DMS114 treated with DMSO at 0.1 percent for 48 hours (cell line): ENCODE data around the gene PON2.
"Not testable (repeated sequence)": the region's sequence is repeated elsewhere in the genome, so short reads cannot be mapped to it uniquely, and the experiment has no call there.

Experiments
- DNase-seq: peaks from one replicate; lab custom pipeline; 2025; ENCODE audit not compliant: unreplicated experiment; lab: John Stamatoyannopoulos, UW

PON2 gene

DNA sequence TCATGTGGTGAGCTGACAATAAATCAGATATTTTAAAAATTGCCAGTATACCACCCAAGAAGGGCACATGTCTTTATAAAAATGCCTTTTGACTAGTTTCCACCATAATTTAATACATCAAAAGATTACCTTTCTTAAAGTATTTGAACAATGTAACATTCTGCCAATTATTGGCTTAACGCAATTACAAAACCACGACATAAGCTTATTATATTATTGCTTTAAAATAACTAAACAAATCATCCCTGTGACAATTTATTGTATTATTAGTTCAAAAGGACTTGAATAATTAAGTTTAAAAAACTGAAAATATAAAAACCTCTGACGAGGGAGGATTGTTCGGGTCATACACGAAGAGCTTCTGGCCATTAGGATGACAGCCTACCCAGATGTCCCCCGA lies 29.0 kb downstream of the PON2 start:
- no peak for DNase-seq

DNA sequence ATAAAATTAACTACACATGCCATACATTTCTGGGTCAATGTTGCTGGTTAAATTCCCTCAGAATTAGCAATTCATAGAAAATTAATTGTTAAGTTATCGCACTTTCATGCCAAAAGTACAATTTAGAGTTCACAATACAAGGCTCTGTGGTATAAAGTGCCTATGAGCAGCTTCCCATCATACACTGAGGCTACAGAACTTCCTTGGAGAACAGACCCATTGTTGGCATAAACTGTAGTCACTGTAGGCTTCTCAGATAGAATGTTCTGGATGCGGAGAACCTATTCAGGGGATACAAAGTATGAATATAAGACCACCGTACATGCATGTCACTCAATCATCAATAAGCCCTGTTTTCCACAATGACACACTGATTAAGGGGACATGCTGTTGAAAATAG lies 29.6 kb downstream of the PON2 start:
- DNase-seq = no peak

DNA sequence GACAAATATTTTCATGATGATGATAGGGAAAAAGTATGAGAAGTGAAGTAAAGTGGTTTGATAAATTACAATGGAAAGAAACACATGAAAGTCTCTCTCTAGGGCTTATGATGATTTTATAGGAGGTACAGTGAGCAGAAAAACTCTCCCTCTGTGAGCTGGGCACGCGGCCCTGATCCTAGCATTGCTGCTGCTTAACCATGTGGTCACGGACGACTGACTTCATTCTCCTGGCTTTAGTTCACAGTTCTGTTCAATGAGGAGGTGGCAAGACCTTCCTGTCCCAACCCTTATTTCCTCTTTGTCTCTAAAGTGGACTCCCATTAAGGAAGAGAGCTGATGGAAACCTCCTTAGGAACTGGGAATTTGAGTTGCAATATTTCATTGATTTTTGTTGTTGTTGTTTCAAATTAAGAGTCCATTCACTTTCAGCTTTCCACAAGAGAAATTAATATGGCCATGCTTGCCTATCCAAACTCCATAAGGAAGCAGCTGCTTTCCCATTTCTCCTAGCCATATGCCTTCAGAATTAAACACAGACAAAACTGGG lies 30.4 kb downstream of the PON2 start:
- DNase-seq = no peak

DNA sequence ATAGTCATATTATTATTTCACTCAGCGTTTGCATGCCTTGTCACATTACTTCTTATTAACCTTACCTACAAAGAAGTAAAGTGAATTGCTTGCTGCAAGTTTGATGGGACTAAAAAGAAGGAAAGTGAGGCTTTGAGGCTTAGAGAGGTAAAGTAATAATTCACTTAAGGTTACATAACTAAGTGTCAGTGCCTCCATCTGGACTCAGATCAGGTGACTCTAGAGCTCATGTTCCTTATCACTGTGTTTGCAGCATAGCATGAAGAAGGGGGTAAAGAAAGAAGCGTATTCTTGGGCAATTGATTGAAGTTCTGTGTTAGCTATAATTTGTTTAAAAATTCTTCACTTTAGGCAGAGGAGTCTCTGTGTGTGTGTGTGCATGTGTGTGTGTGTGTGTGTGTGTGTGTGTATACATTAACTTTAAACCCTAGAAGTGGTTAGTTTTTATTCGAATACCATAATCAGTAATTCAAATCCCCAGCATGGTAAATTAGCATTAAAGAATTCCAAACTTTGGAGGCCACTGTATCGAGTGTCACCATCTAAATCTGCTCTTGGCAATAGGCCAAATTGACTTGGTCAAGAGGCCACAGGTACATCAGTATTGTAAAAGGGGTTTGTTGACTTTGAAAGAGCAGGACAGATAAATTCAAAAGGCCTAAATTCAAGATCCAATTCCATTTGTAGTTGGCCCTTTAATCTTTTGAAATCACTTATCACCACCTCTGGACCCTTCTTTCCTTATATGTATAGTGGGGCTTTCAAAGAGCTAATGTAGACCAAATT lies 36.5 kb downstream of the PON2 start:
- no peak for DNase-seq

- DNase-seq = no peak
Measured at GRCh38 chr7:95397381-95397780, 37.4 kb downstream of the PON2 start.

- no peak for DNase-seq
Measured at GRCh38 chr7:95396136-95397032, 38.4 kb downstream of the PON2 start, which contains the start of gene PON3. Gene PON3 (minus strand): TSS chr7:95396375. CDS start chr7:95396350, 25 bp downstream.

GRCh38 chr7:95395755-95396135 lies 39.1 kb downstream of the PON2 start:
- no peak for DNase-seq

GRCh38 chr7:95394370-95394769 lies 40.5 kb downstream of the PON2 start:
- no peak for DNase-seq

- DNase-seq = no peak
Measured at GRCh38 chr7:95391761-95392160, 43.1 kb downstream of the PON2 start.

DNA sequence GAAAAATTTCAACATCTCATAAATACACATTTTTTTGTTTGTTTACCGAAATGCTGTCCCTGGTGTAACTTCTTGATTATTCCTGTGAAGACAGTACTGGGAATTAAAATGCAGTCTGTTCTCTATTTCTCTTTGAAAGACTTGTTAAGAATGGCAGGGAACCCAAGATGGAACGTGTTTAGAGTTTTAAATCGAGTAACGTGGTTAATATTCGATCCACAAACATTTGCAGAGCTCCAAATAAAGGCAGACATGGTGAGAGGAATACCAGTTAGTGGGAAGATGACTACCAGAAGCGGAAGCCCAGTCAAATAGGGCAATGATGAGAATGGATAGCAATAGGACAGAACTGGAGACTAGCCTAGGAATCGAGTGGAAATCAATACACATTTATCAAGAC lies 45.3 kb downstream of the PON2 start:
- no peak for DNase-seq

DNA sequence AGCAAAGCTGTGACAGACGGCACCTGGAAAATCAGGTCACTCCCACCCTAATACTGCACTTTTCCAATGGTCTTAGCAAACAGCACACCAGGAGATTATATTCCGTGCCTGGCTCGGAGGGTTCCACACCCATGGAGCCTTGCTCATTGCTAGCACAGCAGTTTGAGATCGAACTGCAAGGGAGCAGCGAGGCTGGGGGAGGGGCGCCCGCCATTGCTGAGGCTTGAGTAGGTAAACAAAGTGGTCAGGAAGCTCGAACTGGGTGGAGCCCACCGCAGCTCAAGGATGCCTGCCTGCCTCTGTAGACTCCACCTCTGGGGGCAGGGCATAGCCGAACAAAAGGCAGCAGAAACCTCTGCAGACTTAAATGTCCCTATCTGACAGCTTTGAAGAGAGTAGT lies 55.4 kb downstream of the PON2 start:
- not testable (repeated sequence) for DNase-seq

DNA sequence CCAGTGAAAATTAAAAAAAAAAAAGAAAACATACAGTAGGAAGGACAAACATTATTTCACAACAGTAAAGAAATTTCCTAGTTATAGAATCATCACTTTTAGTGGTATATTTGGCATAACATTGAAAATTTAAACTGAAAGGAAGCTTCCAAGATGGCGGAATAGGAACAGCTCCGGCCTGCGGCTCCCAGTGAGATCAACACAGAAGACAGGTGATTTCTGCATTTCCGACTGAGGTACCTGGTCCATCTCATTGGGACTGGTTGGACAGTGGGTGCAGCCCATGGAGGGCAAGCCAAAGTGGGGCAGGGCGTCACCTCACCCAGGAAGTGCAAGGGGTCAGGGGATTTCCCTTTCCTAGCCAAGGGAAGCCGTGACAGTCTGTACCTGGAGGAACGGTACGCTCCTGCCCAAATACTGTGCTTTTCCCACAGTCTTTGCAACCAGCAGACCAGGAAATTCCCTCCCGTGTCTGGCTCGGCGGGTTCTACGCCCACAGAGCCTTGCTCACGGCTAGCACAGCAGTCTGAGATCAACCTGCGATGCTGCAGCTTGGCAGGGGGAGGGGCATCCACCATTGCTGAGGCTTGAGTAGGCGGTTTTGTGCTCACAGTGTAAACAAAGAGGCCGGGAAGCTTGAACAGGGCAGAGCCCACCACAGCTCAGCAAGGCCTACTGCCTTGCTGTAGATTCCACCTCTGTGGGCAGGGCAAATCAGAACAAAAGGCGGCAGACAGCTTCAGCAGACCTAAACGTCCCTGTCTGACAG lies 58.0 kb downstream of the PON2 start:
- no peak for DNase-seq

DNA sequence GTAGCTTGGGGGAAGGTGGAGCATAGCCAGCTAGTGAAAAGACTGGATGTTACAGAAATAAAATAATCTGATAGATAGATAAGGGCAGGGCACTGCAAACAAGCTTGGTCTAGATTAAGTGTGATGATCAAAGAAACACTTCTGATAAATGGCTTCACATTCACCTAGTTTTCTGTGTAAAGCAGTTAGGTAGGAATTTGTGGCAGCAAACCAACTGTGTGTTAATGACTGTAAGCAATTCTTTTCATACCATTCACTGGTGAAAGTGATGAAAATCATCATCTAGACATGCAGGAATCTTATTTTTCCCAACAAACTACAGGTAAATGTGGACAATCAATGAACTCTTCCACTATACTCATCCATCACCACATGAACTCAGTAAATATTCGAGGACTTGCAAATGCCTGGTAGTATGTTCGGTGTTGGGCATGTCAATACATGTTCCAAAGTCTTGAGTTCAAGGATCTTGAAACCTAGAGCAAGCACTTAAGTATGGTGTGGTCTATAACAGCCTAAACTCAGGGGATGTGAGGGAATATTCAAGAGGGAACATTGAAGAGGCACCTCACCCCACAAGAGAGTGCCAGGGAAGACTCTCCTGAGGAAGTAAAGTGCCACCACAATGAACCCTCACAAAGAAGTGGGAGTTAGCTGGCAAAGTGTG lies 59.1 kb downstream of the PON2 start:
- DNase-seq = no peak

GRCh38 chr7:95373323-95373722 lies 61.5 kb downstream of the PON2 start:
- no peak for DNase-seq

DNA sequence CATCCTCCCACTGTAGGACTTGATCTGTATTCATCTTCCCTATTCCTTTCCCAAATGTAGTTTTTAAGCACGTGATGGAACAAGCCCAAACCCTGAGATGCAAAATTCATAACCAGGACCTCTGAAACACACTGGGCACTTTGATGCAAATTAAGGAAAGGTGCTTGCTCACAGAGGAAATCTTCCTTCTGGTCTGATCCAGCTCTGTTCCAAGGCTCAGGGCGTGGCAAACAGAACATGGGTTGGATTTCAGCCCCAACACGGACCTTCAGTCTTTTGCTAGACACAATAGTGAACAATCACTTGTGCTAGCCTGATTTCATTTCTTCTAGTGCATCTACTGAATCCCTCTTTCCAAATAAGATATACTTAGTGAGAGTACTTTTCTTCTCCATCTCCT lies 66.6 kb downstream of the PON2 start:
- DNase-seq = no peak

- DNase-seq = no peak
Measured at GRCh38 chr7:95367606-95368005, 67.2 kb downstream of the PON2 start.

GRCh38 chr7:95365151-95365550 lies 69.7 kb downstream of the PON2 start:
- DNase-seq = no peak

DNA sequence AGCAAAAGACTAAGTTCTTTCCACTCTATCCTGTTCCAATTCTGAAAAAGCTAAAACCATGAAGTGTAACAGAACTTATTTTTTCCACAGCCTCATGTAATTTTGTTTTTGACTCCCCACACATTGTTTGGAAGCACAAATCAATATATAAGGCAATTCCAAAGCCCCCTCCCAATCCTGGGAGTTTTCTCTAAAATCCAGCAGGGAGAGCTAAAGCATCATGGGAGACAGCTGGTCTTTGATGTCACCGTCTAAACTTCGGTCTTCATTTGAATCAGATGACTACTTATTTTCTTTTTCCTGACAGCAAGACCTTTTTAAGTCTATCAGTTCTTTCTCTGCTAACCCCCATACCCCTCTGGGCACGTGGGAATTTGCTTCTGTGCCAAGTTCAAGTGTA lies 77.2 kb downstream of the PON2 start:
- no peak for DNase-seq
